ENCODE results near the gene PRDM16.

The PRDM16 gene

GRCh38 chr1:3249631-3250501 lies 180.9 kb downstream of the PRDM16 start:
- no peak for DNase-seq (ENCODE audit: extremely low read depth, insufficient read length)
- Histone ChIP-seq H3K4me3 (replicated peaks; ENCODE audit: low read depth, low read length) (no peak overlapping the region), H3K27me3 (replicated peaks; ENCODE audit: control insufficient read depth, insufficient read depth, low read length) (no peaks in the 10 kb centered on the region), H3K36me3 (ENCODE audit: control insufficient read depth, insufficient read depth, low read length) (no peaks in the 10 kb centered on the region)
- TF ChIP-seq CTCF (IDR thresholded peaks at IDR 0.05; ENCODE audit: insufficient read depth, low read length, poor library complexity, severe bottlenecking): no peak

GRCh38 chr1:3250624-3251023 lies 181.6 kb downstream of the PRDM16 start:
- no peak overlapping the region for H3K4me3 ChIP-seq (replicated peaks; ENCODE audit: low read depth, low read length)
- no peaks in the 10 kb centered on the region for H3K36me3 ChIP-seq (ENCODE audit: control insufficient read depth, insufficient read depth, low read length)
- no peaks in the 10 kb centered on the region for H3K27me3 ChIP-seq (replicated peaks; ENCODE audit: control insufficient read depth, insufficient read depth, low read length)
- no peak for TF ChIP-seq CTCF (IDR thresholded peaks at IDR 0.05; ENCODE audit: insufficient read depth, low read length, poor library complexity, severe bottlenecking)
- DNase-seq (ENCODE audit: extremely low read depth, insufficient read length): no peak

GRCh38 chr1:3251099-3251806 lies 182.2 kb downstream of the PRDM16 start:
- Histone ChIP-seq H3K27me3 (replicated peaks; ENCODE audit: control insufficient read depth, insufficient read depth, low read length) (no peaks in the 10 kb centered on the region), H3K36me3 (ENCODE audit: control insufficient read depth, insufficient read depth, low read length) (no peaks in the 10 kb centered on the region), H3K4me3 (replicated peaks; ENCODE audit: low read depth, low read length) (no peak overlapping the region)
- TF ChIP-seq CTCF (IDR thresholded peaks at IDR 0.05; ENCODE audit: insufficient read depth, low read length, poor library complexity, severe bottlenecking): no peak
- DNase-seq (ENCODE audit: extremely low read depth, insufficient read length): no peak

- no peak for TF ChIP-seq CTCF (IDR thresholded peaks at IDR 0.05; ENCODE audit: insufficient read depth, low read length, poor library complexity, severe bottlenecking)
- Histone ChIP-seq H3K4me3 (replicated peaks; ENCODE audit: low read depth, low read length) (no peak overlapping the region), H3K36me3 (ENCODE audit: control insufficient read depth, insufficient read depth, low read length) (no peaks in the 10 kb centered on the region), H3K27me3 (replicated peaks; ENCODE audit: control insufficient read depth, insufficient read depth, low read length) (no peaks in the 10 kb centered on the region)
- no peak for DNase-seq (ENCODE audit: extremely low read depth, insufficient read length)
Measured at GRCh38 chr1:3251807-3252428, 182.9 kb downstream of the PRDM16 start.

GRCh38 chr1:3255680-3256079 lies 186.7 kb downstream of the PRDM16 start:
- no peak overlapping the region for H3K4me3 ChIP-seq (replicated peaks; ENCODE audit: low read depth, low read length)
- no peak for DNase-seq (ENCODE audit: extremely low read depth, insufficient read length)

More at GRCh38 chr1:3255680-3256079, 186.7 kb downstream of the PRDM16 start:
- H3K27me3 ChIP-seq (replicated peaks; ENCODE audit: control insufficient read depth, insufficient read depth, low read length): no peaks in the 10 kb centered on the region
- TF ChIP-seq CTCF (IDR thresholded peaks at IDR 0.05; ENCODE audit: insufficient read depth, low read length, poor library complexity, severe bottlenecking): no peak
- H3K36me3 ChIP-seq (ENCODE audit: control insufficient read depth, insufficient read depth, low read length): no peaks in the 10 kb centered on the region

Measured in GM06990 (cell line).